ENCODE measurements around the gene NOD1. TPM values are rescaled to one million over a fixed set of nuclear protein-coding genes. Genes with fewer than 3 reads are reported as not detected.

Gene NOD1
- total and polyA plus RNA-seq, 2 of the 13 experiments (the other 11 are each of a cell fraction or from before 2014, with no cell fraction given) = 1.7 to 2.9 TPM

GRCh38 chr7:30487371-30487770 is 8.8 kb upstream of the NOD1 start:
- DNase-seq (ENCODE audit: low spot score) (no peak), ATAC-seq (no peak), FAIRE-seq (no peak)
- Histone ChIP-seq H3K4me2 (ENCODE audit: low read depth, low read length) (no peak overlapping the region), H3K27ac (ENCODE audit: extremely low read length, insufficient read depth, low read length) (no peak overlapping the region), H3K36me3 (replicated peaks in 1 of 2; ENCODE audit: control insufficient read depth in 1 of 2, insufficient read depth in 2 of 2, low read length in 2 of 2) (no peaks in the 10 kb centered on the region), H3K9me3 (ENCODE audit: low read length) (no peaks in the 10 kb centered on the region), H4K20me1 (ENCODE audit: insufficient read depth, low read length) (no peaks in the 10 kb centered on the region), H2AFZ (ENCODE audit: low read length) (no peak overlapping the region), H3K9ac (ENCODE audit: insufficient read depth, low read depth, low read length) (no peak overlapping the region), H3K79me2 (ENCODE audit: insufficient read depth, low read length) (no peaks in the 10 kb centered on the region), H3K4me1 (ENCODE audit: insufficient read depth, low read length) (no peaks in the 10 kb centered on the region), H3K4me3 (replicated peaks in 1 of 3; ENCODE audit: insufficient read depth in 1 of 3, low read depth in 2 of 3, low read length in 3 of 3) (no peak overlapping the region), H3K27me3 (ENCODE audit: control insufficient read depth in 1 of 2, insufficient read depth in 2 of 2, low read length in 2 of 2) (0 out of 5 replicates have a peak, but pooled peaks cover 0 to 2% of the 10 kb centered on the region in 2 experiments)
- no peak for TF ChIP-seq FOXO4 (CRISPR knock-in tag; conservative IDR thresholded peaks at IDR 0.05)
- TF ChIP-seq THRA (CRISPR knock-in tag; IDR thresholded peaks at IDR 0.05; ENCODE audit: borderline replicate concordance) = no peak
- no peak for TF ChIP-seq SP140L (CRISPR knock-in tag; IDR thresholded peaks at IDR 0.05; ENCODE audit: borderline replicate concordance)
- no peak for TF ChIP-seq HNF1B (CRISPR knock-in tag; IDR thresholded peaks at IDR 0.05)
- no peak for TF ChIP-seq ZBTB7B (CRISPR knock-in tag; IDR thresholded peaks at IDR 0.05)
- TF ChIP-seq U2AF1 (optimal IDR thresholded peaks at IDR 0.05; ENCODE audit: low read depth, low read length) = no peak
- TF ChIP-seq ZBTB34 (CRISPR knock-in tag; IDR thresholded peaks at IDR 0.05) = no peak
- TF ChIP-seq TARDBP (CRISPR knock-in tag; IDR thresholded peaks at IDR 0.05) = no peak
- TF ChIP-seq RFX5 (IDR thresholded peaks at IDR 0.05; ENCODE audit: low read depth, low read length) = no peak
- TF ChIP-seq NCOA2 (CRISPR knock-in tag; IDR thresholded peaks at IDR 0.05) = no peak
- no peak for TF ChIP-seq MAFK (conservative IDR thresholded peaks at IDR 0.05 in 1 of 2, IDR thresholded peaks at IDR 0.05 in 1 of 2; ENCODE audit: low read length in 2 of 2)
- no peak for TF ChIP-seq ZBTB7A (CRISPR knock-in tag; IDR thresholded peaks at IDR 0.05)
- TF ChIP-seq GLMP (CRISPR knock-in tag; IDR thresholded peaks at IDR 0.05; ENCODE audit: borderline replicate concordance) = no peak
- ChIA-PET CTCF (ENCODE audit: low intra/inter-chr PET ratio, low total read pairs) (no interaction called here), POLR2A (interaction anchor here (1.4 kb wide), 1 partner anchor 9 kb away, joined by 3 read pairs; no protein-coding TSS in a partner anchor)
- no TSS peak for BruUV-seq (replicated peaks)
- intact Hi-C loops (cut with micrococcal nuclease; ENCODE audit: unreplicated experiment) = no loop called here
- in situ Hi-C loops (cut with HindIII; ENCODE audit: extremely low pct_ligation_motif_present, low pct_unique_long_range_greater_than_20kb) = no loop called here
- 6% methylated on average over 1 of the region's 1 CpG for WGBS (ENCODE audit: low lambda C conversion rate)

Measured in HepG2 (cell line).